Mucosa of stomach (tissue), 1 donor: Measurements from ENCODE around the gene TNK1.

Source experiments
- H3K27me3 ChIP-seq: one replicate; pipeline ENCODE4 v1.7.0; 2013; ENCODE audit warnings: mild to moderate bottlenecking, low read length; ENCODE audit not compliant: control insufficient read depth, insufficient read depth
- H3K36me3 ChIP-seq: one replicate; pipeline ENCODE4 v1.7.0; 2013; ENCODE audit warnings: low read length; ENCODE audit not compliant: control insufficient read depth, insufficient read depth
- H3K4me1 ChIP-seq: one replicate; pipeline ENCODE4 v1.7.0; 2013; ENCODE audit warnings: mild to moderate bottlenecking, low read length; ENCODE audit not compliant: control insufficient read depth, insufficient read depth
- H3K4me3 ChIP-seq: one replicate; pipeline ENCODE4 v1.7.0; 2013; ENCODE audit warnings: low read length
- H3K9ac ChIP-seq: one replicate; pipeline ENCODE4 v1.7.0; 2013; ENCODE audit warnings: mild to moderate bottlenecking, low read length, moderate library complexity
- H3K9me3 ChIP-seq: one replicate; pipeline ENCODE4 v1.7.0; 2013; ENCODE audit warnings: mild to moderate bottlenecking, low read length, moderate library complexity; ENCODE audit not compliant: control insufficient read depth
- donor health status: Pancreatic carcinoma.

Gene TNK1

DNA sequence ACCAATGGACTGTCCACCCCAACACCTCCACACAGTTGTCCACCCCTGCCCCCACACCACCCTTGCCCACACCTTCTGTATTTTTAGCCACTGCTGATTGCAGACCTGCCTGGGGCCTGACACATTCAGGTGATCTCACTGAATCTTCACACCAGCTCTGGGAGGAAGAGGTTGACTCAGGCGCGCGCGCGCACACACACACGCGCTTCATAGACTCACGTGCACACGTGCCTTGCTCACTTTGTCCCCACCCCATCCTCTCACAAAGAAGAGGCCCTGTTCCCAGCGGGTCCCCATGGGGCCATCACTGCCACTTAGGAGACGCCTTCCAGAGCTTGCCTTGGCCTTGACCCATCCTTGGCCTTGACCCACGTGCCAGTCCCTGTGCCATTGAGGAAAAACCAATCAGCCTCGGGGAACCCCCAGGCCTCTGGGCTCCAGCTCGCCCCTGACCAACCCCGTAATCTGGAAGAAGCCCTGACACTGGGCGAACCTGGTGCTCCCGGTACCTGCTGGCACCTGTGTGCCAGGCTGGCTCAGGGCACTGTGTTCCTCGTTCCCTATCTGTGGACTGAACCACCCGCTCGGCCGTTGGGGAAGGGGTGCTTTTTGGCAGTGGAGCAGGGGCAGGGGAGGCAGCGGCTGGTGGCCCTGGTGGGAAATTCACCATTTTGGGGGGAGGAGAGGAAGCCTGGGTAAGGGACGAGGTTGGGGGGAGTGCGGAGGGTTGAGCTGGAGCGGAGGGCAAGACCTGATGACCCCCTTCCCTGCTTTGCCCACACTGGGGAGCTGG, 29.9 kb downstream of the TNK1 start:
- H3K9me3 ChIP-seq: no peaks in the 10 kb centered on the region
- H3K9ac ChIP-seq: no peak overlapping the region
- no peaks in the 10 kb centered on the region for H3K36me3 ChIP-seq
- peaks cover 12% of the 10 kb centered on the region for H3K27me3 ChIP-seq
- H3K4me1 ChIP-seq: no peaks in the 10 kb centered on the region
- H3K4me3 ChIP-seq: no peak overlapping the region

DNA sequence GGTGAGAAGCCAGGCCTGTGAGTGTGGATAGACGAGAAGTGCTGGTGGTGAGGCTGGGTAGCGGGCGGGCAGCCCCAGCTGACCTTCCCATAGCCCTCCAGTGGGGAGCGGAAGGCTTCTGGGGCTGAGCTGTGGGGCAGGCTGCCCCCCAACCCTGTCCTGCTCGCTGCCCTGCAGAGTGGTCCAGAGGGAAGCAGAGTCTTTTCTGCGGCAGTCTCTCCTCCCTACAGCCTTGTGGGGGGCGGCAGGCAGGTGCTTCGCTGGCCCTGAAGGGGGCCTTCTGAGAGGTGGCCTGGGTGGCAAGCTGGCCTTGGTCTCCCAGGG, 30.5 kb downstream of the TNK1 start:
- Histone ChIP-seq H3K4me3 (no peak overlapping the region), H3K9ac (no peak overlapping the region), H3K27me3 (peaks cover 7% of the 10 kb centered on the region), H3K9me3 (no peaks in the 10 kb centered on the region), H3K4me1 (no peaks in the 10 kb centered on the region), H3K36me3 (no peaks in the 10 kb centered on the region)

DNA sequence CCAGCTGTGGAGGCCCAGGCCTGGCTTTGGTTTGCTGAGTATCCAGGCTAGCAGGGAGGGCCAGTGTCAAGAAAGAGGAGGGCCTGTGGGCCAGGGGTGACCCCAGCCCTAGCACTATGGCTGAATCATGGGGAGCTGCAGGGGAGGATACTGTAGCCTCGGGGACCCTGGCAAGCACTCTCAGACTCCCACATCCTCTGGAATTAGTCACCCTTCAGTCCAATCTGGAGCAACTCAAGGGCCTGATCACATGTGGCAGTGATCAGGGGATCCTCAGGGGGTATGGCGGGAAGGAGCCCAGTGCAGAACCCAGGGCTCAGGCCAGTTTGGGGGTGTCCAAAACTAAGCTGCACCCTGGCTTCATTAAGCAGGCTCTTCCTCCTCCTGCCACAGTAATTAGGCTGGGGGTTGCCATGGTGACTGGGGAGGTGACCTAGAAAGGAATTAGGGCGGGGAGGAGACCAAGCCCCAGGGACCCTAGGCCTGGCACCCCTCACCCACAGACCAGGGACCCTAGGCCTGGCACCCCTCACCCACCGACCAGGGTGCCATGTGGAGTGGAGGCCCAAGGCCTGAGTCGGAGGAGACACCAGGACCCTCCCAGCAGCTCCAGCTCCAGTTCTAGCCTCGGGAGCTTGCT, 32.6 kb downstream of the TNK1 start:
- Histone ChIP-seq H3K27me3 (peaks cover under 1% of the 10 kb centered on the region), H3K36me3 (no peaks in the 10 kb centered on the region), H3K4me1 (no peaks in the 10 kb centered on the region), H3K4me3 (no peak overlapping the region), H3K9ac (no peak overlapping the region), H3K9me3 (no peaks in the 10 kb centered on the region)

DNA sequence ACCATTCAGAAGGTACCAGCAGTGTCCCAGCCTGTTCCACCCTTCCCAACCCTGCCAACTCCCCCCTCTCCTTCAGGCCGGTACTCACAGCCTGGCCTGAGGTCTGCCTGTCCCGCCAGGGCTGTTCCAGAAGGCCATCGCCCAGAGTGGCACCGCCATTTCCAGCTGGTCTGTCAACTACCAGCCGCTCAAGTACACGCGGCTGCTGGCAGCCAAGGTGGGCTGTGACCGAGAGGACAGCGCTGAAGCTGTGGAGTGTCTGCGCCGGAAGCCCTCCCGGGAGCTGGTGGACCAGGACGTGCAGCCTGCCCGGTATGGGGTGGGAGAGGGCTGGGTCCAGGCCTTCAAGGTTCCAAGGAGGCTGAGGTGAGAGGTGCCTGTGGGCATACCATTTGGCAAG, 33.9 kb downstream of the TNK1 start:
- H3K36me3 ChIP-seq: no peaks in the 10 kb centered on the region
- no peak overlapping the region for H3K9ac ChIP-seq
- no peaks in the 10 kb centered on the region for H3K9me3 ChIP-seq
- no peaks in the 10 kb centered on the region for H3K4me1 ChIP-seq
- peaks cover 8% of the 10 kb centered on the region for H3K27me3 ChIP-seq
- H3K4me3 ChIP-seq: no peak overlapping the region

DNA sequence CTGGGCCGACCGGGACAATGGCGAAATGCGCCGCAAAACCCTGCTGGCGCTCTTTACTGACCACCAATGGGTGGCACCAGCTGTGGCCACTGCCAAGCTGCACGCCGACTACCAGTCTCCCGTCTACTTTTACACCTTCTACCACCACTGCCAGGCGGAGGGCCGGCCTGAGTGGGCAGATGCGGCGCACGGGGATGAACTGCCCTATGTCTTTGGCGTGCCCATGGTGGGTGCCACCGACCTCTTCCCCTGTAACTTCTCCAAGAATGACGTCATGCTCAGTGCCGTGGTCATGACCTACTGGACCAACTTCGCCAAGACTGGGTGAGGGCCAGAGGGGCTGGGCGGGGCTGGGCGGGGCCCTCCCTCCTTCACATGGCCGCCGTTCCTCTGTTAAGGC, 34.9 kb downstream of the TNK1 start:
- no peak overlapping the region for H3K4me3 ChIP-seq
- H3K9me3 ChIP-seq: no peaks in the 10 kb centered on the region
- peaks cover 8% of the 10 kb centered on the region for H3K27me3 ChIP-seq
- H3K4me1 ChIP-seq: no peaks in the 10 kb centered on the region
- H3K36me3 ChIP-seq: no peaks in the 10 kb centered on the region
- no peak overlapping the region for H3K9ac ChIP-seq

DNA sequence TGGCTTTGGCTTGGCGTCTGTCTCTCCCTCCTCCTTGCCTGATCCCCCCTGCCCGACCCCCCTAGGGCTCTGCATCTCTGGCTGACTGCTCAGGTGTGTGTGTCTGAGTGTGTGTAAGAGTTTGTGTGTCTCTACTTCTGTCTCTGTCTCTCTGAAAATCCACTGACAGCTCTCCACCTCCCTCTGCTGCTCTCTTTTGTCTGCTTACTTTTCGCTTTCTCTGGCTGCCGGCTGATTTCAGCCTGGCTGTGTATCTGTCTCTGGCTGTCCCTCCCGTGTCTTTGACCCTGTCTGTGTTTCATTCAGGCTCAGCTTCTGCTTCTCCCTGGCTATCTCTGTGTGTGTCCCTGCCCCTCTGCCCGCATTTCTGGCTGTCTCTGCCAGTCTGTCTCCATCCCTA, 35.4 kb downstream of the TNK1 start:
- H3K9me3 ChIP-seq: no peaks in the 10 kb centered on the region
- no peaks in the 10 kb centered on the region for H3K4me1 ChIP-seq
- no peak overlapping the region for H3K4me3 ChIP-seq
- H3K9ac ChIP-seq: no peak overlapping the region
- H3K27me3 ChIP-seq: peaks cover 8% of the 10 kb centered on the region
- no peaks in the 10 kb centered on the region for H3K36me3 ChIP-seq

DNA sequence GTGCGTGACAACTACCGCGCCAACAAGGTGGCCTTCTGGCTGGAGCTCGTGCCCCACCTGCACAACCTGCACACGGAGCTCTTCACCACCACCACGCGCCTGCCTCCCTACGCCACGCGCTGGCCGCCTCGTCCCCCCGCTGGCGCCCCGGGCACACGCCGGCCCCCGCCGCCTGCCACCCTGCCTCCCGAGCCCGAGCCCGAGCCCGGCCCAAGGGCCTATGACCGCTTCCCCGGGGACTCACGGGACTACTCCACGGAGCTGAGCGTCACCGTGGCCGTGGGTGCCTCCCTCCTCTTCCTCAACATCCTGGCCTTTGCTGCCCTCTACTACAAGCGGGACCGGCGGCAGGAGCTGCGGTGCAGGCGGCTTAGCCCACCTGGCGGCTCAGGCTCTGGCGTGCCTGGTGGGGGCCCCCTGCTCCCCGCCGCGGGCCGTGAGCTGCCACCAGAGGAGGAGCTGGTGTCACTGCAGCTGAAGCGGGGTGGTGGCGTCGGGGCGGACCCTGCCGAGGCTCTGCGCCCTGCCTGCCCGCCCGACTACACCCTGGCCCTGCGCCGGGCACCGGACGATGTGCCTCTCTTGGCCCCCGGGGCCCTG, 36.3 kb downstream of the TNK1 start:
- no peaks in the 10 kb centered on the region for H3K9me3 ChIP-seq
- peaks cover 8% of the 10 kb centered on the region for H3K27me3 ChIP-seq
- no peak overlapping the region for H3K9ac ChIP-seq
- H3K36me3 ChIP-seq: no peaks in the 10 kb centered on the region
- no peak overlapping the region for H3K4me3 ChIP-seq
- H3K4me1 ChIP-seq: no peaks in the 10 kb centered on the region

DNA sequence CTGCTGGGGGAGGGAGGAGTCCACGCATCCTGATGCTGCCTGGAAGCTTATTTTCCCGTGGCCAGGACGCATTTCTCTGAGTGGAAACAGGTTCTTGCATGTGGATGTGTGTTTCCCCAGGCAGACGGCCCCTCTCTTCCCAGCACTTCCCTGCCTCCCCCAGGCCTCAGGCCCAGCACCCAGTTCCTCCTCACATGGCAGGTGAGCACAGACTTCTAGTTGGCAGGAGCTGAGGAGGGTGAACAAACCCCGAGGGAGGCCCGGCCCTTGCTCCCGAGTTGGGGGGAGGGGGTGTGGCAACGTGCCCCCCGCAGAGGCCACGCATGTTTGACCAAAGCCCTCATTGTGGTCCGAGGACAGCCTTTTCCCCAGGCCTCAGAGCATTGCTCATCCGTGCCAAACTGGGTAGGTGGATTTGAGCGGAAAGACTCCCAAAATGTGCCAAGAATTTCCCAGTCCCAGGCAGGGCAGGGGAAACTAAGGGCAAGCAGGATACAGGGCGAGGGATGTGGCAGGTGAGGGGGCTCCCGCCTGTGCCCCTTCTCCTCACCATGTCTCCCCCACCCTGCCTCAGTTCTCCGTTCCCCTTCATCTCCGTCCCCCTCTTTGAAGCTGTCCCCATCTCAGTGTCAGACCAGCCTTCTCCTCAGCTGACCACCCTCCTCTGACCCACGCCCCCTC, 37.7 kb downstream of the TNK1 start:
- no peak overlapping the region for H3K4me3 ChIP-seq
- H3K4me1 ChIP-seq: no peaks in the 10 kb centered on the region
- H3K36me3 ChIP-seq: no peaks in the 10 kb centered on the region
- peaks cover 8% of the 10 kb centered on the region for H3K27me3 ChIP-seq
- no peak overlapping the region for H3K9ac ChIP-seq
- H3K9me3 ChIP-seq: no peaks in the 10 kb centered on the region

DNA sequence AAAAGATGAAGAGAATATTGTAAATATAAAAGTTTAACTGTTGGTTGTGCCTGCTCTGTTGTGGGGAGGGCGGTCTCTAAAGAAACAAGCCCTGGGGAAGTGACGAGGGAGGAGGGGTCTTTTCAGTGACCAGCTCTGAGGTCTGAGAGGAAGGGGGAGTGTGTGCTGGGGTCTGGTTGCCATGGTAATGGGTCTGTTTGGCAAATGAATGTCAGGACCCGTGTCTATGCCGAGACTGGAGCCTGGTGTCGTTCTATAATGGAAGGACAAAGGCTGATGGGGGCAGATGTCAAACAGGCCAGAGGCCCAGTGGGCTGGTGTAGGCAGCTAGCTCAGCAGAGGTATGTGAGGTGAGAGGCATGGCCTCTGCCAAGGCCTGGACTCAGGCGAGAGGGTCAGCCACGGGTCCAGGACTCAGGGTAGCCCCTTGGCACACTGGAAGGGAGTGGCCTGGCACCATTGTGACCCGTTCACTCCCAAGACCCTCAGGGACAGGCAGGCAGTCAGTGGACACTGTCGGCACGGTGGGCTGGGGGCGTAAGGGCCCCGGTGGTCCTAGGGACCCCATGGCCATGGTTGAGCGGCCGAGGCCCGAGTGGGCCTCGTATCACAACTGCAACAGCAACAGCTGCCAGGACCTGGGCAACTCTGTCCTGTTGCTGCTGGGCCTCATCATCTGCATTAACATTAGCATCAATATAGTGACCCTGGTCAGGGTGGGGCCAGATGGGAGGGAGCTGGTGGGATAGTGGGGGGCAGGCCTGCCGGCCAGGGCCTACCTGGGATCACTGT, 39.1 kb downstream of the TNK1 start, which contains the start of gene SPEM1:
Gene SPEM1 (plus strand): TSS at position 506 of the 792 bp plus-strand sequence. CDS start 61 bp downstream, at position 567.
- no peak within 1 kb of the TSS for H3K4me3 ChIP-seq
- no peaks in the 10 kb centered on the region for H3K4me1 ChIP-seq
- H3K27me3 ChIP-seq: peaks cover 8% of the 10 kb centered on the region
- no peaks in the 10 kb centered on the region for H3K9me3 ChIP-seq
- no peaks in the 10 kb centered on the region for H3K36me3 ChIP-seq
- H3K9ac ChIP-seq: no peak within 1 kb of the TSS

DNA sequence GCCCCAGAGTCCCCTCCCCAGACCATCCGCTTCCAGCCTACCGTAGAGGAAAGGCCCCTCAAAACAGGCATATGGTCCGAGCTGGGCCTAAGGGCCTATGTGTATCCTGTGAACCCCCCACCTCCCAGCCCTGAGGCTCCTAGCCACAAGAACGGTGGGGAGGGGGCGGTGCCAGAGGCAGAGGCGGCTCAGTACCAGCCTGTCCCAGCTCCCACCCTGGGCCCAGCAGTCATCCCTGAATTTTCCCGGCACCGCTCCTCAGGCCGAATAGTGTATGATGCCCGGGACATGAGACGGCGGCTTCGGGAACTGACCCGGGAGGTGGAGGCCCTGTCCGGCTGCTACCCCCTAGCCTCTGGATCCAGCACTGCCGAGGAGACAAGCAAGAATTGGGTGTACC, 40.3 kb downstream of the TNK1 start:
- no peak overlapping the region for H3K4me3 ChIP-seq
- no peak overlapping the region for H3K9ac ChIP-seq
- H3K9me3 ChIP-seq: no peaks in the 10 kb centered on the region
- no peaks in the 10 kb centered on the region for H3K36me3 ChIP-seq
- H3K27me3 ChIP-seq: peaks cover 8% of the 10 kb centered on the region
- no peaks in the 10 kb centered on the region for H3K4me1 ChIP-seq

DNA sequence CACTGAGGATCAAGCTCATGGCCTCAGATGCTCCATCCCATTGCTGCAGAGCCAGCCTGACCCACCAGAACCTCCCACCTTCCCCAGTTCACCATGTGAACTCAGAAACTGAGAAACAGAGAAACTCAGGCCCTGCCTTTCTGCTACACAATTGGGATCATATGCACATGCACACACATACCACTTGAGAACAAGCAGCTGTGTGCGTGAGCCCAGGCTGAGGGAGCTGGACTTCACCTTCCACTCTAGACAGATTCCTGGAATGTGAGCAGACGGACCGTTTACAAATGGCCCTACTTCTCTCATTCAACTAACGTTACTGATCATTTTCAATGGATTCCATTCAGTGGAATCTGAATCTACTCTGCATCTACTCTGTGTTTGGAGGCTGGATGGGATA, 42.8 kb downstream of the TNK1 start:
- Histone ChIP-seq H3K4me1 (no peaks in the 10 kb centered on the region), H3K27me3 (peaks cover 5% of the 10 kb centered on the region), H3K4me3 (no peak overlapping the region), H3K36me3 (no peaks in the 10 kb centered on the region), H3K9me3 (no peaks in the 10 kb centered on the region), H3K9ac (no peak overlapping the region)
